Upper lobe of right lung (tissue), 1 donor: ENCODE data around the gene SLC35E1. TPM values are rescaled to one million over a fixed set of nuclear protein-coding genes. Genes with fewer than 3 reads are reported as not detected.

Experiments
- ATAC-seq: fragments of 200-7000 bp; cut with Tn5 transposase; one replicate; pipeline ENCODE4 v1.9.1; 2020; ENCODE audit warnings: mild to moderate bottlenecking, moderate library complexity
- DNase-seq: peaks from one replicate; pipeline ENCODE4 v3.0.0-alpha.2; 2020
- H3K27ac ChIP-seq: fragments of 200-600 bp; one replicate; pipeline ENCODE4 v1.8.0; 2022
- H3K27me3 ChIP-seq: fragments of 200-600 bp; one replicate; pipeline ENCODE4 v1.8.0; 2022; ENCODE audit warnings: mild to moderate bottlenecking
- H3K36me3 ChIP-seq: fragments of 200-600 bp; one replicate; pipeline ENCODE4 v1.8.0; 2022
- H3K4me1 ChIP-seq: fragments of 200-600 bp; one replicate; pipeline ENCODE4 v1.8.0; 2022
- H3K4me3 ChIP-seq: fragments of 200-600 bp; one replicate; pipeline ENCODE4 v1.8.0; 2022; ENCODE audit warnings: mild to moderate bottlenecking
- H3K9me3 ChIP-seq: fragments of 200-600 bp; one replicate; pipeline ENCODE4 v1.8.0; 2022
- intact Hi-C: fragments of 100-400 bp; cut with DNase I; formaldehyde crosslinking; loops from one replicate; pipeline ENCODE4 v1.11.0; 2022
- total RNA-seq: library from RNA; stranded (reverse); fragmentation: NEBNext Ultra II Directional; extraction: Animal tissue kit (Norgen Biotek cat#: 25700); gene quantifications from one replicate; pipeline ENCODE4 v1.2.1, GENCODE V29; 2021
- TF ChIP-seq, protein P1 (sequence below): fragments of 200-600 bp; IDR thresholded peaks from one replicate; pipeline ENCODE4 v1.8.0; 2022; ENCODE audit warnings: antibody characterized with exemption
- donor health status: DM: no; HTN: yes; CAD: no; lungs with severe emphysema.

Gene SLC35E1
- total RNA-seq, 1 donor from 2014 or later: 51.2 TPM

- Histone ChIP-seq H3K9me3 (no peaks in the 10 kb centered on the region), H3K27me3 (no peaks in the 10 kb centered on the region), H3K4me3 (no peak overlapping the region), H3K36me3 (peaks cover 96% of the 10 kb centered on the region), H3K27ac (no peak overlapping the region), H3K4me1 (no peaks in the 10 kb centered on the region)
- TF ChIP-seq, protein P1, sequence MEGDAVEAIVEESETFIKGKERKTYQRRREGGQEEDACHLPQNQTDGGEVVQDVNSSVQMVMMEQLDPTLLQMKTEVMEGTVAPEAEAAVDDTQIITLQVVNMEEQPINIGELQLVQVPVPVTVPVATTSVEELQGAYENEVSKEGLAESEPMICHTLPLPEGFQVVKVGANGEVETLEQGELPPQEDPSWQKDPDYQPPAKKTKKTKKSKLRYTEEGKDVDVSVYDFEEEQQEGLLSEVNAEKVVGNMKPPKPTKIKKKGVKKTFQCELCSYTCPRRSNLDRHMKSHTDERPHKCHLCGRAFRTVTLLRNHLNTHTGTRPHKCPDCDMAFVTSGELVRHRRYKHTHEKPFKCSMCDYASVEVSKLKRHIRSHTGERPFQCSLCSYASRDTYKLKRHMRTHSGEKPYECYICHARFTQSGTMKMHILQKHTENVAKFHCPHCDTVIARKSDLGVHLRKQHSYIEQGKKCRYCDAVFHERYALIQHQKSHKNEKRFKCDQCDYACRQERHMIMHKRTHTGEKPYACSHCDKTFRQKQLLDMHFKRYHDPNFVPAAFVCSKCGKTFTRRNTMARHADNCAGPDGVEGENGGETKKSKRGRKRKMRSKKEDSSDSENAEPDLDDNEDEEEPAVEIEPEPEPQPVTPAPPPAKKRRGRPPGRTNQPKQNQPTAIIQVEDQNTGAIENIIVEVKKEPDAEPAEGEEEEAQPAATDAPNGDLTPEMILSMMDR: no peak
- no peak for ATAC-seq
- intact Hi-C loops: no loop called here
- DNase-seq: no peak
Observed at GRCh38 chr19:16520986-16521624, 51.1 kb downstream of the SLC35E1 start.

- Histone ChIP-seq H3K27me3 (no peaks in the 10 kb centered on the region), H3K36me3 (peaks cover 88% of the 10 kb centered on the region), H3K9me3 (no peaks in the 10 kb centered on the region), H3K27ac (no peak overlapping the region), H3K4me1 (no peaks in the 10 kb centered on the region), H3K4me3 (no peak overlapping the region)
- DNase-seq: no peak
- intact Hi-C loops: no loop called here
- ATAC-seq: no peak
- TF ChIP-seq, protein P1: no peak
Observed at GRCh38 chr19:16520074-16520973, 51.9 kb downstream of the SLC35E1 start.

DNA sequence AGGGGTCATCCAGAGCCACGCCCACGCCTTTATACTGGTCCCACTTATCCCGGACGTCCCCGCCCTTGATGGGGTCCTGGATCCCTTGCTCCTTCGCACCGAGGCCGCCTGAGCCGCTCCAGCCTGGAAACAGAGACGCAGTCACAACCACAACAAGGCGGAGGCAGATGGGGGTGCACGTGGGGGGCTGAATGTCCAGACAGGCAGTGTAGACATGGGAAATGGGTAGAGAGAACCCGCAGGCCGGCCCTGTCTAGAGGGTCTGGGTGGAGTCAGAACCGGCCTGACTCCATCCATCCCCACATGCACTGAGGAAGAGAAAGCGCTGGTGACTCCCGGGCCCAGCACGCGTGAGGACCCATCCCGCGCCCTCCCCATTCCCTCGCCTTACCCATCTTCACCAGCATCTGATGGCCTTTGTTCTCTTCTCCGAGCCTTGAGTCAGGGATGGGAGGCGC, 53.0 kb downstream of the SLC35E1 start:
- ATAC-seq (no peak), DNase-seq (no peak)
- no peak overlapping the region for H3K27ac ChIP-seq
- intact Hi-C loops: no loop called here
- no peaks in the 10 kb centered on the region for H3K27me3 ChIP-seq
- H3K4me1 ChIP-seq: no peaks in the 10 kb centered on the region
- H3K4me3 ChIP-seq: no peak overlapping the region
- peaks cover 85% of the 10 kb centered on the region for H3K36me3 ChIP-seq
- TF ChIP-seq, protein P1: no peak
- H3K9me3 ChIP-seq: no peaks in the 10 kb centered on the region

GRCh38 chr19:16518483-16519229, 53.6 kb downstream of the SLC35E1 start:
- DNase-seq (no peak), ATAC-seq (no peak)
- no peaks in the 10 kb centered on the region for H3K27me3 ChIP-seq
- H3K4me1 ChIP-seq: no peaks in the 10 kb centered on the region
- TF ChIP-seq, protein P1: no peak
- no peak overlapping the region for H3K27ac ChIP-seq
- no peak overlapping the region for H3K4me3 ChIP-seq
- peaks cover 79% of the 10 kb centered on the region for H3K36me3 ChIP-seq
- H3K9me3 ChIP-seq: no peaks in the 10 kb centered on the region
- intact Hi-C loops: no loop called here

- intact Hi-C loops: no loop called here
- Histone ChIP-seq H3K9me3 (no peaks in the 10 kb centered on the region), H3K27me3 (no peaks in the 10 kb centered on the region), H3K4me3 (no peak overlapping the region), H3K36me3 (peaks cover 73% of the 10 kb centered on the region), H3K27ac (no peak overlapping the region), H3K4me1 (no peaks in the 10 kb centered on the region)
- no peak for ATAC-seq
- TF ChIP-seq, protein P1: no peak
- no peak for DNase-seq
Observed at GRCh38 chr19:16518061-16518460, 54.2 kb downstream of the SLC35E1 start.
